Cerebellar nuclear complex (tissue), 1 donor: ENCODE results near the gene MUC13.

ENCODE experiments used
- DNase-seq, 2 experiments: peaks; one replicate each; lab custom pipeline; 2025; lab: John Stamatoyannopoulos, UW

The MUC13 gene

DNA sequence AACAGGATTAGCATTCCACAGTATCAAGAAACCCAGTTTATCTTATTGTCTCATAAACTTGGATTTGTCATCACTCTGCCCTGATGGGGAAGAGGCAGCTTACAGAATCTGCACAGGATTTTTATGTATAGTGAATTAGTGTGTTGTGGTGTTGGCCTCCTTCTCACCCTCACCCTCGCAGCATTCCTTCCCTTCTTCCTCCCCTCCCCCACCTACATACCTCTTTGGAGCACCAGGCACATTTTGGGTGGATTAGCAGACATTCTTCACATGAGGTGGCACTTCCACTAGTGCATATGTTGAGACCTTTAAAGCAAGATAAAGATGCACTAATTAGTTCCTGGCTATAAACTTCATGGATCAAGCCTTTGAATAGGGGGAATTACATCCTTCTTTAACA is 61.3 kb downstream of the MUC13 start:
- no peak for DNase-seq

DNA sequence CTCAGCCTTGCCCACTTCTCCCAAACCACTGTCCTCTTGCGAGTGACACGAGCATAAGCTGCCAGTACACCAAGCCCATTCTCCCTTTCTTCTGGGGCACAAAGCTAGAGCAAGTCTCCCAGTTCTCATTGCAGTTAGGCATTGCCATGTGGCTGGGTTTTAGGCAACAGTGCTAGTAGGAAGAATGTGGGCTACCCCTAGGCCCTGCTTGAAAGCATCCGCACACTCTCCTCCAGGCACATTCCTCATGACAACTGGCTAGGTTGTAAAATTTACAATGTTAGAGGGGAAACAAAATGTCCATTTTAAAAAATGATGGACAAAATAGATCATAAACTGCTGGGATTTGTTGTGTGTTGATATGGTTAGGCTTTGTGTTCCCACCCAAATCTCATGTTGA is 67.0 kb downstream of the MUC13 start:
- no peak for DNase-seq

DNA sequence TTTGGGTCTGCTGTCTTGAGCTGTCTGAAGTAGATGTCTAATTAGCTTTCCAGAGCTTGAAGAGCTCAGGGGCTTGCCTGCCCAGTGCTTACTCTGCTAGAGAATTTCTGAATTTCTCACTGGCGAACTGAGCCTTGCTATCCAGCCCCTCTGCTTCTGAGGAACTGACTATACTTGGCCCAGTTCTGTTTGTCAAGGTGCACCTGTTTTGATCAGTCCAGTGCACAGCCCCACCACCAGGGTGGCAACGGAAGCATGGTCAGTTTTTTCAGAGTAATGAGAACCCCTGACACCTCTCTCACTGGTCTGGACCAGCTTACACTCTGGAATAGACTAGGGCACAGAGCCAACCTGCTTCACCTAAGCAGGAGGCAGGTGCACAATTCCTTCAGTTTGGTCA is 72.5 kb downstream of the MUC13 start:
- DNase-seq = no peak

DNA sequence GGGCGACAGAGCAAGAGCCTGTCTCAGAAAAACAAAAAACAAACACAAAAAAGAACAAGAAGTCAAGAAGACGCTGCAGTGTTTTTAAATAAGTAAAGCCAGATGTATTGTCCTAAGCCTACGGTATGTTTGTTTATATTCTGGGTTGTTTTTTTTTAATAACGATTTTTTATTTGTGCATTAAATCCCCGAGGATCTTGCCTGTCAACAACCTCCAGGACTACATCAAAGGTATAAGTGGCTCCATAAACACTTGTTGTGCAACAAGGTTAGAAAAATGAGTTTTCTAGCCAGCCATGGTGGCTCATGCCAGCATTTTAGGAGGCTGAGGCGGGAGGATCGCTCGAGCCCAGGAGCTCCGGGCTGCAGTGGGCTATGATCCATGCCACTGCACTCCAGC is 73.5 kb downstream of the MUC13 start:
- no peak for DNase-seq

DNA sequence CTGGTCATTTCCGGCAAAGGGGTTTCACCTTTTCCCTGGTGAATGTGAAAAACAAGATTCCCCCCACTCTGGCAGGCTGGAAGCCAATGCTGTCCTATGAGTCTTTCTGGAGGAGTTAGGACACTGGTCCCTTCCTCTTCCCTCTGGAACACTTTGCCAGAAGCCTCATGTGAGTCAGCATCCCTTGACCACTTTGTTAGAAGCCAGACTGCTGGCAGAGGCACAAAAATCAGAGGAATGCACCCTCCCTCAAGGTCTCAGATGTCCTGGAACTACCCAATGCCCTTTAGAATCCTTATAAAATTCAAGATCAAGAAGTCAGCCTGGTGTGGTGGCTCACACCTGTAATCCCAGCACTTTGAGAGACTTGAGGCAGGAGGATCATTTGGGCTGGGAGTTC is 74.0 kb downstream of the MUC13 start:
- no peak for DNase-seq

DNA sequence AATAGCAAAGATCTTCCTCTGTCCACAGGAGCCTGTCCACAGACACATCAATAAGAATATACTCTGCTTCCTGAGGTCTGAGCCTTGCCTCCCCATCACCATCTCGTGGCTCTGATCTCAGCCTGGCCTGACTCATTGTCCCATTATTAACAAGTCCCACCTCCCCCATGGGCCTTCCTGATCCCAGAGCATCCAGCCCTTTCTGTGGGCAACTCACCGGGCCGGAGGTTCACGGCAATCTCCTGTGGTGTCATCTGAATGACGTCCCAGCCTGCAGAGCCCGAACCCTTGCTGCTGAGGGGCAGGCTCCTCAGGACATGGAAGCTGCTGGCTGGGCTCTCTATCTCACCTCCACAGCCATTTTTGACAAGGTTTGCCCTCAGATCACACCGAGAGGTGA is 75.5 kb downstream of the MUC13 start:
- no peak for DNase-seq

DNA sequence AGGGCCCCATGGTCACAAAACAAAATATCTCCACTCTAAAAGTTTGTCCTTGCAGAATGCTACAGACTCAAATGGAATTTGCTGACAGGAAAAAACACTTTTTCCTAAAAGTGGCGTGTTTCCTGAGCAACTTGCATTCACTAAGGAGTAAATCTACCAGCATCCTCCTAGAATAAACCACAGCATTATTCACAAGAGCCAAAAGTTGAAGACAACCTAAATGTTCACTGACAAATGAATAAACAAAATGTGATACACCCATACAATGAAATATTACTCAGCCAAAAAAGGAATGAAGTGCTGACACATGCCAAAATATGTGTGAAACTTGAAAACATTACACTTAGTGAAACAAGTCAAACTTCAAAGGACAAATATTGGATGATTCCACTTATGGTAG is 76.3 kb downstream of the MUC13 start:
- no peak for DNase-seq

DNA sequence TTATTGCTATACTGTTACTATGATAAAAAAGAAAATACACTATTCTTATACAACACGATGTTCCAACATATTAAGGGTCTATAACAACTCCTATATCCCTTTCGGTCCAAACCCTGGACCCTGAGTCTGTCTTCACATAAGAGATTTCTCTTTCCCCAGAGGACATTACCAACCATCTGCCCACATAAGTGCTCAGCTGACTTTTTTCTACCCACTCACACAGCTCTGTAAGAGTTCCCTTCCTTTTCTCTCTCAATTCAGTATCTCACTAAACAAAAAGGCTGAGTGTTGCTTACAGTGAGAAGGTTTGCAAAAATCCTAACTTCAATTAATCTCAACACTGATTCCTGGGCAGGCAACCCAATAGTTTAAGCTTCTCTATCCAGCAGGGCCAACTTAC is 77.9 kb downstream of the MUC13 start:
- DNase-seq = no peak
